Renal cortex interstitium (tissue), 11 donors: ENCODE measurements around the gene ASXL2. TPM values are rescaled to one million over a fixed set of nuclear protein-coding genes. Genes with fewer than 3 reads are reported as not detected.

Experiments used
- DNase-seq, 11 donors: peaks; one replicate each; pipeline ENCODE4 v3.0.0-alpha.2; 2013; ENCODE audit warnings: low read depth in 9 of 11, low spot score in 4 of 11; ENCODE audit errors: extremely low read depth in 1 of 11
- polyA plus RNA-seq, 3 donors: library from polyadenylated mRNA; unstranded; fragments of 120-200 nt; gene quantifications; one replicate each; pipeline ENCODE4 v1.2.1, GENCODE V29; 2013; ENCODE audit not compliant: insufficient read length in 3 of 3

Gene ASXL2
- polyA plus RNA-seq, 3 donors, result 19.8 to 20.9 (median 20.2) TPM

DNA sequence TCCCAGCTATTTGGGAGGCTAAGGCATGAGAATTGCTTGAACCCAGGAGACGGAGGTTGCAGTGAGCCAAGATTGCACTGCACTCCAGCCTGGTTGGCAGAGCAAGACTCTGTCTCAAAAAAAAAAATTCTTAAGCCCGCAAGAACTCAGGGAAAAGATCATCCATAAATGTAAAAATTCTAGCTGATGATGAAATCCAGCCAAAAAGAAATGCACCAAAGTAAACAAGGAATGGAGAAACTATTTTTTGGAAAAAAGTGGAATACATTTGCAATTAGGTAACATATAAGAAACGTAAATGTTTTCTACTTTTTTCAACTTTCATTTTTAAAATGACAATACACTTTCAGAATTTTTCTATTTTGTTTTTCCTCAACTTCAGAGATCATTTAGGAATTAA is 61.3 kb downstream of the ASXL2 start:
- no peak for DNase-seq

DNA sequence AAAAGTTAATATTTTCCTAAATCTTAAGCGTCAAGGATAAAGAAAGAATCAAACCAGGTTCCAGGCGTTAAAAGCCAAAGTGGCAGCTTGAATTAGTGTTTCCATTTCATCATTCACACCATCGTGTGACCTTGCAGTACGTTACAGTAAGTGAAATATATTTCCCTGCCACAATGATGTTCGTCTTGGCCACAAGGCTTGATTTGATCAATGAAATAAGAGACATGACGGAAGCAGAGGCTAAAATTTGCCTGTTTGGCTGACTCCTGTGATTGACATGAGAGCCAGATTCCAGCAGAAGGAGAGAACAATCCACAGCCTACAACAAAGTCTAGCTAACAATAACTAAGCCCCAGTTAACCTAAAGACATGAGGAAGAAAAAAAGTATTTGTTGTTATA is 62.0 kb downstream of the ASXL2 start:
- no peak for DNase-seq

DNA sequence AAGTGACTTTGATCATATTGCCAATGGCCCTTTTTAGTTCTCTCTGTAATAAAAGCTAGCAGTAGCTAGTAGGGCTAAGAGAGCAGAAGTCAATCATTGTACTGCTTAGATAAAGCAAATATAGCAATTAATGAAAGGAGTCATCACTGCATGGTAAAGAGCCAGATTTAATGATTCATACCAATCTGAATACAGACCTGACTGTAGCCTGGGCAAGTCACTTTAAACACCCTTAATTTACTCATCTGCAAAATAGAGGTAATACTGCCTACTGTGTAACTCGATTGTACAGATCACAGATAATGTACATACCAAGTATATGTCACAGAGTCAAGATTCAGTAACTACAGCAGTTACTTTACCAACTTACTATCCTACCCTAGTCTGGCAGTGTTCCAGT is 63.6 kb downstream of the ASXL2 start:
- DNase-seq, result no peak

DNA sequence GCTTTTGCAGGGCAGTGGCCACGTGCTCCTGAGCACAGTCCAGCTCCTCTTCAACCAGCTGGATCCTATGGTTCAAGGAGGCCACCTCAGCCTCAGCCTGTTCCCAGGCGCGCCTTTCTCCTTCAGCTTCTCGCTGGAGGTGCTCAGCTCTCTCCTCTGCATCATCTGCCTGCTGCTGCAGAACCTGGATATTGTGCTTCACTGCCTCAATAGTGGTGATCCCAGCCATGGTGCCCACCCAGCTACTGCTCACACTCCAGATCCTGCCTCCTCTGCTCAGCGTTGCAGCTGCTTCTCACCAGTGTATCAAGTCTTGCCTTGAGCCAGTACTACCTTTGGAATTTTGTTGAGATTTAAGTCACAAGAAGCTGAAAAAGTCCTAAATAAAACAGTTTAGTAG is 67.9 kb downstream of the ASXL2 start:
- no peak for DNase-seq

DNA sequence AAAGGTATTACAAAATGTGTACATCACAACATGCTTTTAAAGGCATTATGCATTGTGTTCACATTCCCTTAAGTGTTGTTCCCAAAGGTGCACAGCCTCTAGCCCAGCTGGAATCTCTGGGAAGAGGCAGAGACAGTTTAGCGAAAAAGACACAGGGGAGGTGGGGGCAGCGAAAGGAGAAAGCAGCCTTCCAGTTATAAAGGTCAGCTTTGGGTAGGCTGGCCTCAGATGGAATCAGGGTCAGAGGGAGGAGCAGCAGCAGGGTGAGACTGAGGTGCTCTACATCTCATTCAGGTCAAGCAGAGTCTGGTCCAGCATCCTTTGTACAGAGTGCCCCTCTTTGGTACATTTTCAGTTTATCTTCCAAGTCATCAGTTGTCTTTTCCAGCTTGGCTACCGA is 68.6 kb downstream of the ASXL2 start:
- DNase-seq, result no peak

GRCh38 chr2:25808006-25808383 is 70.3 kb downstream of the ASXL2 start:
- no peak for DNase-seq

GRCh38 chr2:25806941-25807340 is 71.3 kb downstream of the ASXL2 start:
- no peak for DNase-seq

- DNase-seq, result no peak
Measured at GRCh38 chr2:25805987-25806386, 72.3 kb downstream of the ASXL2 start.

- DNase-seq, result no peak
Measured at GRCh38 chr2:25804338-25804737, 73.9 kb downstream of the ASXL2 start.

DNA sequence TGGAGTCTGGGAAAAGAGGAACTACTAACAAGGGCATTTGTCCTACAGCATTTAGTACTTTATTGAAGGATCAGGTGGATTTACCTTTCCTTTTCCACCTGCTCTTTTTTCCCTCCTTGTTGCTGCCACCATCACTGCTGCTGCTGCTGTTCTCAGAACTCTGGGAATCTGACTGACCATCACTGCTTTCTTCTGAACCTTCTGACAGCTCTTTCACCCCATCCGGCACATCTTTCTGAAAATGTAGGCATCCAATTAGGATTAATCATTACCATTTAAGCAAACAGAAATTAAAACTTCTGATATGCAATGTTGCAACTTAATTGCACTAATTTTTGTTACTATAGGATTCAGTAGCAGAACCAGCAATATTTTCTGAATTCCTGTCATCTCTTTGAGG is 79.0 kb downstream of the ASXL2 start:
- no peak for DNase-seq

DNA sequence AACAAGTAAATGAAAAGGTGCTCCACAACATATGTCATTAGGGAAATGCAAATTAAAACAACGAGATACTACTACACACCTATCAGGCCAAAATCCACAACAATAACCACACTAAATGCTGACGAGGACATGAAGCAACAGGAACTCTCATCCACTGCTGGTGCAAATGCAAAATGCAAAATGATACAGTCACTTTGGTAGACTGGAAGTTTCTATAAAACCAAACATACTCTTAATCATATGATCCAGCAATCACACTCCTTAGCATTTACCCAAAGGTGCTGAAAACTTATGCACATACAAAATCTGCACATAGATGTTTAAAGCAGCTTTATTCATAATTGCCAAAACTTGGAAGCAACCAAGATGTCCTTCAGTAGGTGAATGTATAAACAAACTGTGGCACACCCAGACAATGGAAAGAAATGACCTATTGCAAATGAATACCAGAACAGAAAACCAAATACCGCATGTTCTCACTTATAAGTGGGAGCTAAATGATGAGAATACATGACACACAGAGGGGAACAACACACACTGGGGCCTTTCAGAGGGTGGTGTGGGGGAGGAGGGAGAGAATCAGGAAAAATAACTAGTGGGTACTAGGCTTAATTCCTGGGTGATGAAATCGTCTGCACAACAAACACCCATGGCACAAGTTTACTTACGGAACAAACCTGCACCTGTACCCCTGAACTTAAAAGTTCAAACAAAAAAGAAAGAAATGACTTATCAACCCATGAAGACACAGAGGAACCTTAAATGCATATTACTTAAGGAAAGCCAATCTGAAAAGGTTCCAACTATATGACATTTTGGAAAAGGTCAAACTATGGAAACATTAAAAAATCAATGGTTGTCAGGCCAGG is 80.4 kb downstream of the ASXL2 start:
- DNase-seq, result no peak

- no peak for DNase-seq
Measured at GRCh38 chr2:25794544-25795276, 83.6 kb downstream of the ASXL2 start.

DNA sequence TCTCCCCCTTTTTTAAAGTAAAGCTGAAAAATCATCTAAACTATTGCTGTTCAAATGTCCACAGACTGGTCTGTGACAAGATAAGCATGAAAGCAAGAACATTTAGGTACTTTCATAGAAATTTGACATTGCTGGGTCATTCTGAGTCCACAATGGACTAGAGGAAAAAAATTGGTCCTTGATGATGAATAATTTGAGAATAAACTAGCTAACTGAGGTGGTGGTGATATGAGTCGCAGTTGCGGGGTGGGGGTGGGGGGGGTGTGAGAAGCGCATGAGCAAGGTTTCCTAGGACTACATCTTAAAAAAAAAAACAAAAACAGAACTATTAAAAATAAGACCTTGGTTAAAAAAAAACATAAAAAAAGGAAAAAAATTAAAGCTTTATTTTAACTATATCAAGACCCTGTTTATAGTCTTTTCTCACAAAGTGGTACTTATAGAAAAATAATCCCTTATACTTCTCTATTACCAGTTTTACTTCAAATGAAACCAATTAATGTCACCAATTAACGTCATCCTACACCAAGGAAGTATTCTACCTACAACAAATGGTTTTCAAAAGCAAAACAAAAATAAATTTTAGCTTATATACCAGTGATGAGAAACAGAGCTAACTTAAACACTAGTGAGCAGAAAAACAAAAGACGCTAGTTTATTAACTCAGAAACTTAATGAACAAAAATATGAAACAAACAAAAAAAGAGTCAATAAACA is 88.1 kb downstream of the ASXL2 start:
- DNase-seq, result no peak

- no peak for DNase-seq
Measured at GRCh38 chr2:25788457-25788856, 89.8 kb downstream of the ASXL2 start.

- no peak for DNase-seq
Measured at GRCh38 chr2:25787020-25787419, 91.3 kb downstream of the ASXL2 start.

- DNase-seq, result no peak
Measured at GRCh38 chr2:25784404-25784803, 93.9 kb downstream of the ASXL2 start.

DNA sequence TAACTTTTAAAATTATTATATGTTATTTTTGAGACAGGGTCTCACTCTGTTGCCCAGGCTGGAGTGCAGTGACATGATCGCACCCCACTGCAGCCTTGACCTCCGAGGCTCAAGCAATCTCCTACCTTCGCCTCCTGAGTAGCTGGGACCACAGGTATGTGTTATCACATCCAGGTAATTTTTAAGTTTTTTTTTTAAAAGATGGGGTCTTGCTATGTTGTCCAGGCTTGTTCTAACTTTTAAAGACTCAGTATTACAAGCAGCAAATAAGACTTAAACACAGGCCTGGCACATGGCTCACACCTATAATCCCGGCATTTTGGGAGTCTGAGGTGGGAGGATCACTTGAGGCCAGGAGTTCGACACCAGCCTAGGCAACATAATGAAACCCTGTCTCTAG is 101.2 kb downstream of the ASXL2 start:
- no peak for DNase-seq

DNA sequence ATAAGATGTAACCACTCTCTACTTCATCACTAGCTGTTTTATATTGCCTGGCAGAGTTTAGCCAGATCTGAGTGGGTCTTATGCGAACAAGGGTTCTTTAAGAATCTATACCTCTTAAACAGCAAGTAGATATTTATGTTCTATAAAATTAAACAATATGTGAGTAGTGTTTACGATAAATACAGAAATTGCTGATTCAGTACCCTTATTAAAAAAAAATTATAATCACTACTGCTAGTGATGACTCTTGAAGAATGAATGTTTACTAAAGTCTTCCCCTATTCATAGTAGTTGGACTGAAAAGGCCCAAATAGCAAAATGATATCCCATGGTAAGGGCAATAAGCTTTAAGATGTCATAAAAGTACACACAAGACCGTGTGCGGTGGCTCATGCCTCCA is 106.2 kb downstream of the ASXL2 start:
- no peak for DNase-seq

- no peak for DNase-seq
Measured at GRCh38 chr2:25763575-25763974, 114.7 kb downstream of the ASXL2 start.

GRCh38 chr2:25760297-25760696 is 118.0 kb downstream of the ASXL2 start:
- DNase-seq, result no peak
